C4-2B (cell line): ENCODE results near the gene UNC13B.

ENCODE experiments used
- ZFX ChIP-seq: fragments of 450-650 bp; IDR thresholded peaks from 2 replicates; pipeline ENCODE4 v1.6.1; 2017
- TF ChIP-seq, protein P1 (sequence below): fragments of 450-650 bp; conservative IDR thresholded peaks from 2 replicates; pipeline ENCODE4 v1.5.1; 2017; ENCODE audit warnings: mild to moderate bottlenecking

DNA sequence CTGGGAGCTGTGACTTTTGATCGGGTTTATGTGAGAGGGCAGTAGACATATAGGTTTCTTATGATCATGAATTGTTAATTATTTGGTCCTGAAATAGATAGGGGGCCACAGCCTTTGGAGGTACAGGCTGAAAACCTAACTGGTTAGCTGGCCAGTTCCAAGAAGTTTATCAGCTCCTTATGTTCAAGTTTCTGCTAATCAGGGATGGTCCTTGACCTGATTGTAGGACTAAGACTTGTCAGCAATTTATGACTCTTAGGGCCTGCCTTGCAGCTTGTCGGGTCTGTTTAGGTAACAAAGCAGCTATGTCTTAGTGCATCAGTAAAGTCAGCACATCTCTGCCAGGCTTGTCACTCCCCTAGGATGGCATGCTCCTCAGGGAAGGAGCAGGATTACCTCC lies 176.3 kb downstream of the UNC13B start:
- TF ChIP-seq, protein P1, sequence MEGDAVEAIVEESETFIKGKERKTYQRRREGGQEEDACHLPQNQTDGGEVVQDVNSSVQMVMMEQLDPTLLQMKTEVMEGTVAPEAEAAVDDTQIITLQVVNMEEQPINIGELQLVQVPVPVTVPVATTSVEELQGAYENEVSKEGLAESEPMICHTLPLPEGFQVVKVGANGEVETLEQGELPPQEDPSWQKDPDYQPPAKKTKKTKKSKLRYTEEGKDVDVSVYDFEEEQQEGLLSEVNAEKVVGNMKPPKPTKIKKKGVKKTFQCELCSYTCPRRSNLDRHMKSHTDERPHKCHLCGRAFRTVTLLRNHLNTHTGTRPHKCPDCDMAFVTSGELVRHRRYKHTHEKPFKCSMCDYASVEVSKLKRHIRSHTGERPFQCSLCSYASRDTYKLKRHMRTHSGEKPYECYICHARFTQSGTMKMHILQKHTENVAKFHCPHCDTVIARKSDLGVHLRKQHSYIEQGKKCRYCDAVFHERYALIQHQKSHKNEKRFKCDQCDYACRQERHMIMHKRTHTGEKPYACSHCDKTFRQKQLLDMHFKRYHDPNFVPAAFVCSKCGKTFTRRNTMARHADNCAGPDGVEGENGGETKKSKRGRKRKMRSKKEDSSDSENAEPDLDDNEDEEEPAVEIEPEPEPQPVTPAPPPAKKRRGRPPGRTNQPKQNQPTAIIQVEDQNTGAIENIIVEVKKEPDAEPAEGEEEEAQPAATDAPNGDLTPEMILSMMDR, result no peak
- no peak for TF ChIP-seq ZFX
